Peyer's patch (tissue), 4 donors: Measurements from ENCODE around the gene EFS. TPM values are rescaled to one million over a fixed set of nuclear protein-coding genes. Genes with fewer than 3 reads are reported as not detected.

Source experiments
- DNase-seq, 3 donors: peaks; one replicate each; pipeline ENCODE4 v3.0.0-alpha.2; 2017 to 2019
- H3K27ac ChIP-seq, 4 donors: fragments of 200-600 bp; sonication (generic); one replicate each; pipeline ENCODE4 v1.5.1; 2016 to 2019
- H3K27me3 ChIP-seq, 2 donors: fragments of 200-600 bp; sonication (generic); one replicate each; pipeline ENCODE4 v1.5.1; 2019
- H3K36me3 ChIP-seq, 3 donors: fragments of 200-600 bp; sonication (generic); one replicate each; pipeline ENCODE4 v1.5.1; 2016 to 2019
- H3K4me1 ChIP-seq, 4 donors: fragments of 200-600 bp; sonication (generic); one replicate each; pipeline ENCODE4 v1.5.1; 2016 to 2019
- H3K4me3 ChIP-seq, 4 donors: fragments of 200-600 bp; sonication (generic); 1 replicate in 3 of 4; 2 replicates in 1 of 4; pipeline ENCODE4 v1.5.1; 2016 to 2019; ENCODE audit warnings: mild to moderate bottlenecking in 1 of 4
- H3K9me3 ChIP-seq, 4 donors: fragments of 200-600 bp; sonication (generic); one replicate each; pipeline ENCODE4 v1.5.1; 2016 to 2019; ENCODE audit warnings: mild to moderate bottlenecking in 1 of 4
- CTCF ChIP-seq, 6 experiments: fragments of 450-650 bp in 4 of 6; fragments of 200-600 bp in 2 of 6; sonication (generic) in 1 of 6; IDR thresholded peaks; one replicate each; pipeline ENCODE4 v1.5.1; 2017 to 2019; ENCODE audit warnings: antibody characterized with exemption in 6 of 6, mild to moderate bottlenecking in 3 of 6, moderate library complexity in 1 of 6
- POLR2A ChIP-seq, 2 donors: fragments of 450-650 bp; IDR thresholded peaks; one replicate each; pipeline ENCODE4 v1.5.1; 2017; ENCODE audit warnings: antibody characterized with exemption in 2 of 2, mild to moderate bottlenecking in 2 of 2, moderate library complexity in 2 of 2
- total RNA-seq, 4 donors: library from RNA; depleted of rRNA; stranded (reverse); fragments of >200 nt; gene quantifications; one replicate each; pipeline ENCODE4 v1.1.0, GENCODE V29; 2016

Gene EFS
- total RNA-seq, 4 donors from 2014 or later: 2.1 to 4.4 (median 4.1) TPM; not detected in 1

GRCh38 chr14:23384364-23385080, 19.6 kb upstream of the EFS start:
- no peak overlapping the region for H3K4me3 ChIP-seq
- no peak for TF ChIP-seq CTCF (IDR thresholded peaks at IDR 0.05)
- TF ChIP-seq POLR2A (IDR thresholded peaks at IDR 0.05): no peak
- peaks cover 0 to 8% (median 0%) of the 10 kb centered on the region in 4 donors for H3K4me1 ChIP-seq
- no peak overlapping the region for H3K27ac ChIP-seq
- no peaks in the 10 kb centered on the region for H3K27me3 ChIP-seq
- no peaks in the 10 kb centered on the region for H3K36me3 ChIP-seq
- DNase-seq: no peak
- H3K9me3 ChIP-seq: no peaks in the 10 kb centered on the region

GRCh38 chr14:23382731-23383440, 17.9 kb upstream of the EFS start:
- DNase-seq: no peak
- no peak for TF ChIP-seq CTCF (IDR thresholded peaks at IDR 0.05)
- no peak for TF ChIP-seq POLR2A (IDR thresholded peaks at IDR 0.05)
- H3K27me3 ChIP-seq: no peaks in the 10 kb centered on the region
- no peaks in the 10 kb centered on the region for H3K9me3 ChIP-seq
- no peak overlapping the region for H3K4me3 ChIP-seq
- H3K4me1 ChIP-seq: peaks cover 0 to 8% (median 0%) of the 10 kb centered on the region in 4 donors
- H3K36me3 ChIP-seq: no peaks in the 10 kb centered on the region
- H3K27ac ChIP-seq: no peak overlapping the region

GRCh38 chr14:23382276-23382675, 17.3 kb upstream of the EFS start:
- H3K4me3 ChIP-seq: no peak overlapping the region
- no peak overlapping the region for H3K27ac ChIP-seq
- H3K9me3 ChIP-seq: no peaks in the 10 kb centered on the region
- H3K4me1 ChIP-seq: peaks cover 0 to 8% (median 0%) of the 10 kb centered on the region in 4 donors
- no peak for DNase-seq
- no peaks in the 10 kb centered on the region for H3K36me3 ChIP-seq
- TF ChIP-seq POLR2A (IDR thresholded peaks at IDR 0.05): no peak
- TF ChIP-seq CTCF (IDR thresholded peaks at IDR 0.05): no peak
- H3K27me3 ChIP-seq: no peaks in the 10 kb centered on the region

GRCh38 chr14:23381871-23382270, 16.9 kb upstream of the EFS start:
- H3K4me3 ChIP-seq: no peak overlapping the region
- no peak for DNase-seq
- no peak for TF ChIP-seq CTCF (IDR thresholded peaks at IDR 0.05)
- TF ChIP-seq POLR2A (IDR thresholded peaks at IDR 0.05): no peak
- no peak overlapping the region for H3K27ac ChIP-seq
- no peaks in the 10 kb centered on the region for H3K36me3 ChIP-seq
- no peaks in the 10 kb centered on the region for H3K27me3 ChIP-seq
- H3K9me3 ChIP-seq: no peaks in the 10 kb centered on the region
- H3K4me1 ChIP-seq: peaks cover 0 to 8% (median 0%) of the 10 kb centered on the region in 4 donors

GRCh38 chr14:23380976-23381375, 16.0 kb upstream of the EFS start:
- Histone ChIP-seq H3K9me3 (no peaks in the 10 kb centered on the region), H3K4me1 (peaks cover 0 to 8% (median 0%) of the 10 kb centered on the region in 4 donors), H3K36me3 (no peaks in the 10 kb centered on the region), H3K27ac (no peak overlapping the region), H3K4me3 (no peak overlapping the region), H3K27me3 (no peaks in the 10 kb centered on the region)
- DNase-seq: peak in 1 of 3 donors; percentile 43
- TF ChIP-seq CTCF (IDR thresholded peaks at IDR 0.05): no peak
- no peak for TF ChIP-seq POLR2A (IDR thresholded peaks at IDR 0.05)
